ENCODE data around the gene ZMYND10.

Gene ZMYND10

DNA sequence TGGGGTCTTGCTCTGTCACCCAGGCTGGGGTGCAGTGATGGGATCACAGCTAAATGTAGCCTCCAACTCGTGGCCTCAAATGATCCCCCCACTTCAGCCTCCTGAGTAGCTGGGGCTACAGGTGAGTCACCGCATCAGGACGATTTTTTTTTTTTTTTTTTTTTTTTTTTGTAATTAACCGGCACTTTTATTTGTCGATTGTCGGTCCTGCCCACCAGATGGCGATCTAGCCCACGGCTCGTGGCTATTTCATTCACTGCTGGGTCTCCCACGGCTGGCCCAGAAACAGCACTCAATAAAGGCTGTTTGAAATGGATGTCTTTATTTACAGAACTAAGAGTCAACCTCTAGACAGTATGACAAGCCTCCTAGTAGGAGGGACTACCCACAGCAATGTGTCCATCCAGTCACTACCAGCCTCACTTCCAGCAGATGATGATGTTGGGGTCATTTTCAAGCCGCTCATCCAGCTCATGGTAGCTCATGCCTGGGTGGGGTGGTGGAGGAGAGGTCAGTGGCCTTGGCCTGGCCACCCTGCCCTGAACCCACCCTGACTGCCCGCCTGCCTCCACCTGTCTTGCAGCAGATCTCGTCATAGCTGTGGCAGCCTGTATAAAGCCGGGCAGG lies 1.8 kb upstream of the ZMYND10 start:
- peak; percentile 78 for DNase-seq (ENCODE audit: low spot score)

DNA sequence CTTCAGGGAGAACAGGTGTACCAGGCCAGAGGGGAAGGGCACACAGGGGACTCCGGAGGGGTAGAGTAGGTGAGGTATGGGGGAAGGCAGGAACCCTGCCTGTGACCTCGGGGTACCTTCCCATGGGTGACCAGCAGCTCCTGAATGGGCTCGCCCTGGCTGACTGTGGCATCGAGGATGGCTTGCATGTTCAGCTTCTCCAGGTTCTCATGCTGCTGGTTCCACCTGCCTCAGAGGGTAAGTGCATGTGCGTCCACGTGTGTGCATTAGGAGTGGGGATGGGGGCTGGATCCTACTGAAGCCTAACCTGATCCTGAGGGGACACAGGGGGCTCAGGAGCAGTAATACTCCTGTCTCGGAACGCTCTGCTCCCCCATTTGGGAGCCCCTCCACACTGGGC lies 524 bp downstream of the ZMYND10 start:
- no peak for DNase-seq (ENCODE audit: low spot score)

- DNase-seq (ENCODE audit: low spot score) = no peak
These were observed 2.5 kb downstream of the ZMYND10 start for GRCh38 chr3:50342813-50343633.

GRCh38 chr3:50341996-50342650 lies 3.4 kb downstream of the ZMYND10 start:
- DNase-seq (ENCODE audit: low spot score) = no peak

GRCh38 chr3:50341537-50341936 lies 4.0 kb downstream of the ZMYND10 start:
- DNase-seq (ENCODE audit: low spot score) = no peak

DNA sequence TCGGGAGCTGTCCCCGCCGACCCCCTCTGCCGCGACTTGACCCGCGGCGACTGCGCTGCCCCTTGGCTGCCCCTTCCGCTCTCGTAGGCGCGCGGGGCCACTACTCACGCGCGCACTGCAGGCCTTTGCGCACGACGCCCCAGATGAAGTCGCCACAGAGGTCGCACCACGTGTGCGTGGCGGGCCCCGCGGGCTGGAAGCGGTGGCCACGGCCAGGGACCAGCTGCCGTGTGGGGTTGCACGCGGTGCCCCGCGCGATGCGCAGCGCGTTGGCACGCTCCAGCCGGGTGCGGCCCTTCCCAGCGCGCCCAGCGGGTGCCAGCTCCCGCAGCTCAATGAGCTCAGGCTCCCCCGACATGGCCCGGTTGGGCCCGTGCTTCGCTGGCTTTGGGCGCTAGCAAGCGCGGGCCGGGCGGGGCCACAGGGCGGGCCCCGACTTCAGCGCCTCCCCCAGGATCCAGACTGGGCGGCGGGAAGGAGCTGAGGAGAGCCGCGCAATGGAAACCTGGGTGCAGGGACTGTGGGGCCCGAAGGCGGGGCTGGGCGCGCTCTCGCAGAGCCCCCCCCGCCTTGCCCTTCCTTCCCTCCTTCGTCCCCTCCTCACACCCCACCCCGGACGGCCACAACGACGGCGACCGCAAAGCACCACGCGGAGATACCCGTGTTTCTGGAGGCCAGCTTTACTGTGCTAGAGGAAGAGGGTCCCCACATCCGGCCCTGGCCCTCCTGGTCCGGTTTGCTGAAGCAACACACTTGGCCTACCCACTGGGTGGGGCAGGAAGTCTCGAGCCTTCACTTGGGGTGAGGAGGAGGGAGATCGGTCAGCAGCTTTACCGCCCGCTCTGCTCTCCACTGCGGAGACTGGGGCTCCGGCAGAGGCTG lies 4.8 kb downstream of the ZMYND10 start, which contains the start of gene RASSF1:
TSS of gene RASSF1 (minus strand) at position 389 of the 882 bp plus-strand sequence. CDS start at position 358, 31 bp downstream.
- DNase-seq (ENCODE audit: low spot score) = peak; percentile 81

DNA sequence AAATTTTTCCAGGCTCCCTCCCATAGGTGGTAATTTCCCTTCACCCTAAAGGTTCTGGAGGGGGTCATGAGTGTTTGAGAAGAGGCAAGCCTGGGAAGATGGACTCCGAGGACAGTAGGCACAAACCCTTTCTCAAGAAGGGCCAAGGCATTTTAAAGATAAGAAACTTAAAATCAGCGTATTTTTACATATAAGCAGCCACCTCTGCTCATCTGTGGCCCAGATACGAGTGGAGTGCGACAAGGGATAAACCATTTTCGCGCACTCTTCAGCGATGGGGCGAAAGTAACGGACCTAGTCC lies 5.4 kb downstream of the ZMYND10 start:
- no peak for DNase-seq (ENCODE audit: low spot score)

DNA sequence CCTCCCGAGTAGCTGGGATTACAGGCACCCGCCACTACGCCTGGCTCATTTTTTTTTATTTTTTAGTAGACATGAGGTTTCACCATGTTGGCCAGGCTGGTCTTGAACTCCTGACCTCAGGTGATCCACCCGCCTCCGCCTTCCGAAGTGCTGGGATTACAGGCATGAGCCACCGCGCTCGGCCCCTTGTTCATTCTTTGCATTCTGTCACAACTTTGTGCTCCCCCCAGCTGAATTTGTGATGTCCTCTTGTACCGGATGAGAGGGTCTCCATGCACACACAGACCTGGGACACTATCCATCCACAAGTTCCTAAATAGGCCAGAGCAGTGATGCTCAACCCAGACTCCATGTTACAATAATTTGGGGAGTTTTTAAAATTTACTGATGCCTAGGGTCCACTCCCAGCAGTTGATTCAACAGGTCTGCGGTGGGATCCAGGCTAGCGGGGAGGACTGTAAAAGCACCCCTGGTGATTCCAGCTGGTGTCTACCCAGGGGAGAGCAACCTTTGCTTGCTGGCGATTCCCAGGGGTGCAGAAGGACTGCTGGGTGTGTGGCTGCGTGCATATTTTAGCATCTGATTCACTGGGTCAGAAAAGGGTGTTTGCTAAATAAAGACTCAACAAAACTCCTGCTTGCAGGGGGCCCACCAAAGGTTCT lies 5.9 kb downstream of the ZMYND10 start:
- peak; percentile 86 for DNase-seq (ENCODE audit: low spot score)

- DNase-seq (ENCODE audit: low spot score) = no peak
These were observed 6.6 kb downstream of the ZMYND10 start for GRCh38 chr3:50338965-50339364.

DNA sequence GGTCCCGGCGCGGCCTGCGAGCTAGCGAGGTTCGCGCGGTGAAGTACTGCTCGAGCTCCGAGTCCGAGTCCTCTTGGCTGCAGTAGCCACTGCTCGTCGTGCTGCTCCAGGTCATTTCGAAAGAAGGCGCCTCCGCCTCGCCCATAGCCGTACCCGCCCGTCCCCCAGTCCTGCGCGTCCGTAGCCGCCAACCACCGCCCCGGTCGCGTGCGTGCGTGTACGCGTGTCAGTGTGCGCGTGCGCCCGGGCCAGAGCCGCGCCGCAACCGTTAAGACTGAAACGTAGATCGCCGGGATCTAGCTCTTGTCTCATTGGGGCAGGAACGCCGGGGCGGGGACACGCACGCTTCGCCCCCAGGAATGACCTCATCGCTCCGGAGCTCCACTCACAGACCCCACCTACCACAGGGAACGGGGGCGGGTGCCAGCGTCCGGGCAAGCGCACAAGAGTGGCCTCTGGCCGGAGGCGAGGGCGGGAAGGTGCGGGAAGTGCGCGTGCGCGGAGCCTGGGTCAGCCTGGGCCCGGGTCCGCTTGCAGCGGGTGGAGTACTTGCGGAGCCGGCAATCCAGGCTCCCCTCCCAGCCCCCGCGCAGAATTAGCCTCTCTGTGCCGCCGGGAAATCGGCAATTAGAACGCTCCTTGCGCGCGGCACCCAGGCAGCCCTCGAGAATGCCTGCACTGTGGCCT lies 8.2 kb downstream of the ZMYND10 start:
- peak; percentile 99 for DNase-seq (ENCODE audit: low spot score)

DNA sequence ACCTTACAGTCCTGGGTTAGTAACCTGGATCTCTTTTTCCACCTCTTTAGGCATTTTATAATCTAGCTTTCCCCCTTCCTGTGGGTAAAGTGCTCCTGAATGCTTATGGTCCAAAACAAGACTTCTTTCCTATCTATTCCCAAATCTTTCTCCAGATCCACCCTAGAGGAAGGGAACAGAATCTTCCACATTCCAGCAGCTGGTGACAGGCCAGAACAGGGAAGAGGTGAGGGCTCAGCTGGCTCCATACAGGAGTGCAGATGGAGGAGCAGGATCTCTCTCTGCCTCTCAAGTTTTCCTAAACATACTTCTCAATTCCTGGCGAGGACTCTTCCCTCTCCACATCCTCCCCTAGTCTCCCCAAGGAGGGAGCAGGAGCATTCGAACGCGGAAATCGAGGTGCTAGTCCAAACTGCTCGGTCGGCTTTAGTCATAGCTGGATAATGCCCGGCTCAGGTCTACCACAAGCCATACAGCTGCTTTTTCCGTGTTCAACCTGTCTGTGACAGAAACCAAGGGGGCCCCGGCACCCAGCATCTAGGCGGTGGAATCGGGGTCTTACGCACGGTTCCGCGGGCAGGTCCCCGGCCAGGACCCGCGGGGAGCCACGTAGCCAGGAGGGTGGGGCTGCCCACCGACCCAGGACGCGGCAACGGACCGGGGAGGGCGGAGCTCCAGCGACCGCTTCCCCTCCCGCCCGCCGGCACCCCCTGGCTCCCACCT lies 8.9 kb downstream of the ZMYND10 start:
- DNase-seq (ENCODE audit: low spot score) = peak; percentile 54

GRCh38 chr3:50334339-50335075 lies 11.0 kb downstream of the ZMYND10 start:
- no peak for DNase-seq (ENCODE audit: low spot score)

DNA sequence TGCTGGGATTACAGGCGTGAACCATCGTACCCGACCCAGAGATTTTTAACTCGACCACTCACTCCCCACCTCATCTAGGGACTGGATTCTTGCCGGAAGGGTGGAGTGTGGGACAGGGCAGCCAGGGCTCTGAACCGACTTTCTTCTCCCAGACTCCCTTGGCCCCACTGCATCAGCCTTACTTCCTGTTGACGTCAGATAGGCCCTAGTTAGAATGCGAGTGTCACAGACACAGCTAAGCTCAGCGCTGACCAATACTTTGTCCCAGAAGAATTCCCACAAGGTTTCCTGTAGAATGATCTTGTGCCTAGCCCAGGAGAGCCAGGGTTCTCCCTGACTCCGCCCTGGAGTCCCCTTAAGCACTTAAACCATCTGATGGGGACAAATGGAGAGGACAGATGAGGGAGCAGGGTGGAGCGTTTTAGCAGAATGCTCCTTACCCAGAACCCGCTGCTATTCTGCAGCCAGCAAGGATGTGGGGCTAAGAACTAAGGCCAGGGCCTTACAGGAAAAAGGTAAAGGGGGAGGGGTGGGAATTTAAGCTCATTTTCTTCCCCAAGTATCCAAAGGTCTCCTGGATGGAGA lies 11.7 kb downstream of the ZMYND10 start:
- DNase-seq (ENCODE audit: low spot score) = peak; percentile 93

GRCh38 chr3:50331364-50331907 lies 14.1 kb downstream of the ZMYND10 start:
- no peak for DNase-seq (ENCODE audit: low spot score)

DNA sequence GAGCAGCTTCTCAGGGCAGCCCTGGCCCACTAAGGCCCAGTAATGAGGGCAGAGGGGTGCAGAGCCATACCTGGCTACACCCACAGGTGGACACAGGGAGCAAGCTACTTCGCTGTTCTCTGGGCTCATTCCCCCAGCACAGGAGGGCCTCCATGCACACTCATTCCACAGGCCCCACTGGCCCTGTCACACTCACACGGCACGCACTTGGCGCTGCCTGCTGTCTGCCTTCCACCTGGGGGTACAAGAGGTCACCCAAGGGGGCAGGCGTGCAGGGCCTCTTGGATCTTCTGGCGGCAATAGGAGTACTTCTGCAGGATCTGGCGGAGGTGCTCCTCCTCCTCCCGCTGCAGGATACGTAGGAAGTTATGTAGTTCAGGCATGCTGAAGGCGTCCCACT lies 15.2 kb downstream of the ZMYND10 start:
- no peak for DNase-seq (ENCODE audit: low spot score)

DNA sequence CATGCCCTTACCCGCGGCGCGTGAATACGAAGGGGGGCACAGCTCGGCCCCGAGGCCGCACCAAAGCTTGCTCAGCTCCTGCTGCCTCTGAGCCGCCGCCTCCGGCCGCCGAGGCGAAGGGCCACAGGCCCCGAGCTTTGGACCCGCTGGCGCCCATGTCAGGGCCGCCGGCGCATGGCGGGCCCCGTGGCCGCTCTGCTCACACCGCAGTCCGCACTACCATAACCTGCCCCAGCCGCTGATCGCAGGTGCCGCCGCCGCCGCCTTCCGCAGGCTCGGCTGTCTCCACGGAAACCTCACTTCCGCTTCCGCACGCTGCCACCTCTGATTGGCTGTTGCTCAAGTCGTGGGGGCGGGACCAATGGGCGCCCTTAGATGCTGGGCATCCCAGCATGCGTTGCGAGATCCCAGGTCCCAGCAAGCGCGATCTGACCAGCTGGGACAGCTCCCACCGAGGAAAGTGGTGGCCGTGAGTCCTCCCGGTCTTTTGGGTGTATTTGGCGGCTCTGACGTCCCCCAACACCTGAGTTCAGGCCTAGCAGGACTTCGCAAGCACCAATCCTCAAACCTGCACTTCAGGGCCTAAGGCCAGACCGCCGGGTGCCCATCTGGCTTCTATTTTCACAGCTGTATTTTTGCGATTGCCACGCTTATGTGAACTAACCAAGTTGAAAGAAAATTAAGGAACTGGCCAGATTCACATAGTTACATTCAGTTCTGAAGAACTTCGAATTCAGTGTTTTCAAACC lies 17.4 kb downstream of the ZMYND10 start, which contains the start of gene TUSC2:
TSS of gene TUSC2 (minus strand) at position 281 of the 749 bp plus-strand sequence. CDS start at position 157, 124 bp downstream.
- DNase-seq (ENCODE audit: low spot score) = peak; percentile 99

DNA sequence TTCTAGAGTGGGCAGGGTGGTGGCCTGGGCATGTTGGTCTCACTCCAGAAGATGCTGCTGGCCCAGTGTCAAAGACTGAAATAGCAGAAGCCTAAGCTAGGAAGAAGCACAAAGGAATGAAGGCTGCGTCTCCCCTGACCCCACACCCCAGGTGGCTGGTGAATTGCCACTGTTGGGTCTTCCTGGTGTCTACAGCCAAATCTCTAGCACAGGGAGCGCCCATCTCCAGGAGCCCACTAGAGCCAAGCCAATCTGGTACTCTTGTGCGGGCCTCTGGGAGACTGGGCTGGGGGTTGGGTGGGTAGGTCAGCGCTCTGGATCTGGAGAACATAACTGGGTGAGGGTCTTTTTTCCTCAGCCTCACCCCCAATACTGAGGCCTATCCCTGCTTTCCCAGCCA lies 18.4 kb downstream of the ZMYND10 start:
- no peak for DNase-seq (ENCODE audit: low spot score)

DNA sequence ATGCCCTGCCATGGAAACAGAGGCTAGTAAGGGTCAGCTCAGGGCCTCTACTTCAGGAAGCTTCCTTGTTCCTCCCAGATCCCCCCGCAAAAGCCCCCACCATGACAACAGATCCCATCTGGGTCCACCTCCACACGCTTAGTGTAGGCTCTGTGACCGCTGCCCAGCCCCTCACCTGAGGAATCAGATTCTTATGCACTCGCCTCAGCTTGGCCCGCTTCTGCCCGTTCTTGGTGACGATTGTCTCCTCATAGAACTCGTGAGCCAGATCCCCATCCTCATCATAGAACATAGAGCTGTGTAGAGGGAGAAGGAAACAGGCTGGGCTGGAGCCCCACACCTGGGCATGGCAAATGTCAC lies 19.4 kb downstream of the ZMYND10 start:
- DNase-seq (ENCODE audit: low spot score) = no peak
